TTC549 (cell line): ENCODE results near the gene UBR4.

Experiments used
- FAIRE-seq: peaks from 2 replicates; lab custom pipeline; 2012; peaks lifted over from hg19 to GRCh38; lab: Jason Lieb, UNC

Gene UBR4

GRCh38 chr1:19089524-19089923 lies 120.5 kb downstream of the UBR4 start:
- no peak for FAIRE-seq

GRCh38 chr1:19088717-19089442 lies 121.2 kb downstream of the UBR4 start:
- no peak for FAIRE-seq

- FAIRE-seq, result no peak
These were observed 122.1 kb downstream of the UBR4 start for GRCh38 chr1:19087737-19088594.

GRCh38 chr1:19087017-19087736 lies 122.9 kb downstream of the UBR4 start:
- FAIRE-seq, result no peak

GRCh38 chr1:19086176-19086875 lies 123.7 kb downstream of the UBR4 start:
- no peak for FAIRE-seq

DNA sequence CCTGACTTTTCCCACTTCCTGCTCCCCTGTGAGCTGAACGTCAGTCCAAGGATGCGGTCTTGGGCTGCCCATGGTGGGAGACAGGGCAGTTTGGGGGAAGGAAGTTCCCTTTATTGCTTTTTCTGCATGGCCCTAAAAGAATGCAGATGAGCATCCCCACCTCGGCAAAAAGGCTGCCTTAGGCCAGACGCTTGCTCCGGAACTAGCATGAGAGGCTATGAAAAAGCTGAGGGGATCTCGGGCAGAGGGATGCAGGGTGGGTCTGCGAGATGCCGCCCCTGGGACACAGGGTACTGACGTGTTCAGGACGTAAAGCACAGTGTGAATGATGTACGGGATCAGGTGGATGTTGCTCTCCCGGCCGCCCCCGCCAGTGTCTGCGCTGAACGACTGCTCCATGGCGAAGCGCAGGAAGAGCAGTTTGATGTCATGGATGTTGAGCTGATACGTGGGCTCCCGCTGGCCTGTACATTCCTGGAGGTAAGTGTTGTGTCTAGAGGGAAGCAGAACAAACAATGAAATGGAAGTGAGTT lies 125.8 kb downstream of the UBR4 start:
- no peak for FAIRE-seq

DNA sequence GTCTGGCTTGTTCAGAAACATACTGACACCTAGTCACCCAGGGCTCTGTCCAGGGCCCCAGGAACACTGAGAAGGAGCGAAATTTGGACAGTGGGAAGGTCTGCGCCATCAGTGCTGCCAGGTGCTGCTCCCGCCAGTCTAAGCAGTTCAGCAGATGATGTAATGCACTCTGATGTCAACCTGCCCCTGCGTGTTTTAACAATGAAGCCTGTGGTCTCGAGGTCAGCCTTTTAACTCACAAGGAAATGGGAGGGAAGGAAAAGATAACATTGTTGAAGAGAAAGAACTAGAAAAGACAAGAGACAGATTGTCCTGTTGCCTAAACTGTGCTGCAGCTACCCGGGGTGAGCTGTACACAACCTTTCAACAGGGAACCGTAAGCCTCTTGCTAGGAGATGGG lies 127.0 kb downstream of the UBR4 start:
- FAIRE-seq, result no peak

GRCh38 chr1:19081218-19081893 lies 128.7 kb downstream of the UBR4 start:
- no peak for FAIRE-seq

DNA sequence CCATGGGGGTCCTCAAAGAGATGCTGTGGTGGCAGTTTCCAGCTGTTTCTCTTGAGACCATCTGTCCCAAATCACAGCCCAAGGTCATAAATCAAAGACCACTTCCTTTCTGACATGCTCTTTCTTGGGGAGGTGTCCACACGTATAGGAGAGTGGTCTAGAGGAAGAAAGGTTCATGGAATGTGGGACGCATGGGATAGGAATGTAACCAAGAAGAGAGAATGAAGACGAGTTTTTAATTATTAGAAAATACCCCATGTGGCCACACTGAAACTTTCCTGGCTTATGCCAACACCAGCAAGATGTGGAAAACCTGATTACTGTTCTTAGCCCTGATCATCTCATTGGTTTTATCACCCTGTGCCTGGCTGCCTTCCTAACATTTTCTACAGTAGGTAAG lies 129.3 kb downstream of the UBR4 start:
- no peak for FAIRE-seq

GRCh38 chr1:19079541-19080472 lies 130.3 kb downstream of the UBR4 start:
- no peak for FAIRE-seq

DNA sequence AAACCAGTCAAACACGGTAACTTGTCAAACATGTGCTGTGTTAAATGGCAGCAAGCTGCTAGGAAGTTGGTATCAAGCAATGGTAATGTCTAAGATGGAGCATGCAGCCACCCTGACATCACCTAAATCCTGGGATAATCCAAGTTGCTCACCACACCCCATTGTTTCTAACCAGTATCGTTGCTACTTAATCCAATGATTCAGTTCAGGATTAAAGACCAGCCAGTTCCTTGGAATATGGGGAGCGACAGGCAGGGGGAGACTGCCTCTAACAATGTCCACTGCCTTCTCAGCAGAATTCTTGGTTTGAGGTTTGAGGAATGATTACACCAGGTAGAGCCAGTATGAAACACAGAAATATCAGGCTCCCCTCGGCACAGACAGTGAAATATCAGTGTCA lies 131.5 kb downstream of the UBR4 start:
- FAIRE-seq, result no peak

DNA sequence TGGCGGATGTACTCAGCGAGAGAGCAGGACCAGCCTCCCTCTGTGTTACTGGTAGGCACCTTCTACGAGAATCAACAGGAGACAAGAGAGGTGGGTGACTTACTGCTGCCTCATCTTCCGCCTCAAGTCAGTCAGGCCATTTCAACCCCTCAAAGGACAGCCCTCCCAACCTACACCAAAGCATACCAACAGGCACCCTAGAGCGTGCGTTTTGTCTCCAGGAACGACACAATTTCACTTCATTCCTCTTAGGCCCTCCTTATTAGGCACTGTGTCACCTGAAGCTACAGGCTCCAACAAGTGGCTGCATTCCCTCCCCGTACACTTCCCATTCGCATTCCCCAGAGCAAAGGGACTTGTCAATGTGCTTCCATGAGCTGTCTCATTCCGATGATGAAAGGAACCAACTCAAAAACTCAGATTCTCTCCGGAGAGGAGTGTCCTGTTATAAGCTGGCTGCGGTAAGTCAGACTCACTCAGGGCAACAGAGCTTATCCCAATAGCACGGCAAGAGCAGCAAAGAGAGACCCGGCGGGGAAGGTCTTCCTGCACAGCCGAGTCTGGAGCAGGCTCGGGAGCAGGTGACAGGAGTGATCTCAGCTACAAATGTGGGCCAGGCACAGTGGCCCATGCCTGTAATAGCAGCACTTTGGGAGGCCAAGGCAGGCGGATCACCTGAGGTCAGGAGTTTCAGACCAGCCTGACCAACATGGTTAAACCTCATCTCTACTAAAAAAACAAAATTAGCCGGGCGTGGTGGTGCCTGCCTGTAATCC lies 133.0 kb downstream of the UBR4 start:
- no peak for FAIRE-seq

DNA sequence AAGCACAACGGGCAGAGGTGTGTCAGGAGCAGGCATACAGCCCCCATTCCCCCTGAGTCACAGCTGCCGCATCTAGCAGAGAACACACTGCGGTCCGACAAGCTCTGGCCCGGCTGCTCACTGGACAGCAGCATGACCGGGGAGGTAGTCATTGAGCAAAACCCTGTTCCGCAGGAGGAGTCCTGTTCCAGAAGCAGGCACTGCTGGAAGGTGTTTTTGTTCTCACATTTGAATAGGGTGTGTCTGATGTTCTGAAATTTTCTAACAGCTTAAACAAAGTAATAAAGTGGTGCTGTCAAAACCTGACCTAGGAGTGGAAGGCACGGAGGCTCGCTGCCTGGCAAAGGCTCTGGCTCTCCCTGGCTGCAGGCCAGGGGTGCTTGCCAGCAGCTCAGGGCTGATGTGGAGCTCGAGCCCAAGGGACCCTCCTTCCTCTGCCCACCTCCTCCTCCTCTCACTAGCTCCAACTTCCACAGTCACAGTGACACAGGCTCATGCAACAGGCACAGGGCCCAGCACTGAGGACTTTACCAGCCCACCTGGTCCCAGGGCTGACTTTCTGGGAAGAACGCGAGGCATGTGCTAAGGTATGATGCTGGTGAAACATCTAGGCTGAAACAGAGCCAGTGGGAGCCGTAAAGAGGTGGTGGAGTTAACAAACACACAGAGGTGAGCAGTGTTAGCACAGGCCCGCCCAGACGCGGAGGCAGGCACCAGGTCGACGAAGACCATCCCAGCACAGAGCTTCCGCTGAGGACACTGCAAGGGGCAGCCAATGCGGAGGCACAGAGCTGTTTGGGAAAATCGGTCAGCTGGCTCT lies 135.0 kb downstream of the UBR4 start:
- no peak for FAIRE-seq

DNA sequence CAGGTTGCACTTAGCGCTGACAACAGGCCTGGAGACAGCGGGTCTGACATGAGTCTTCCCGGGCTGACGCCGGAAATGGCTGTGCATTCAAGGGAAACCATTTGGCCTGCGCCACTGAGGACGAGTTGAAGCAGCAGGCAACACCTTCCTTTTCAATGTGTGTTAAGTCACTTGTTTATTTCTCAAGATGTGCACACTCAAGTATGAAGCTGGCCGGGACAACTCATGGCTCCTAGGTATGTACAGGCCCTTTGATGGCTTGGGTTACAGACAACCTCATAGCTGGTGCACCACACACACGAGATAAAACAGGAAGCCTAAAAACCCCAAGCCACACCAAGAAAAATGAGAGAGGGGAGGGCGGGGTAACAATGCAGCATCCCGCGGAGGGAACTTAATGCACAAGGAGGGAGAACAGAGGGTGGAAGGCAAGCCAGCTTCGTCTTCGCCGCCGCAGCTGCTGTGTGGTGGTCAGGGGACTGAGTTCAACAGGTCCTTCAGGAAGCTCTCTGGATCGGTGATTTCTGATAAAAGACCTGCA lies 135.6 kb downstream of the UBR4 start:
- no peak for FAIRE-seq

DNA sequence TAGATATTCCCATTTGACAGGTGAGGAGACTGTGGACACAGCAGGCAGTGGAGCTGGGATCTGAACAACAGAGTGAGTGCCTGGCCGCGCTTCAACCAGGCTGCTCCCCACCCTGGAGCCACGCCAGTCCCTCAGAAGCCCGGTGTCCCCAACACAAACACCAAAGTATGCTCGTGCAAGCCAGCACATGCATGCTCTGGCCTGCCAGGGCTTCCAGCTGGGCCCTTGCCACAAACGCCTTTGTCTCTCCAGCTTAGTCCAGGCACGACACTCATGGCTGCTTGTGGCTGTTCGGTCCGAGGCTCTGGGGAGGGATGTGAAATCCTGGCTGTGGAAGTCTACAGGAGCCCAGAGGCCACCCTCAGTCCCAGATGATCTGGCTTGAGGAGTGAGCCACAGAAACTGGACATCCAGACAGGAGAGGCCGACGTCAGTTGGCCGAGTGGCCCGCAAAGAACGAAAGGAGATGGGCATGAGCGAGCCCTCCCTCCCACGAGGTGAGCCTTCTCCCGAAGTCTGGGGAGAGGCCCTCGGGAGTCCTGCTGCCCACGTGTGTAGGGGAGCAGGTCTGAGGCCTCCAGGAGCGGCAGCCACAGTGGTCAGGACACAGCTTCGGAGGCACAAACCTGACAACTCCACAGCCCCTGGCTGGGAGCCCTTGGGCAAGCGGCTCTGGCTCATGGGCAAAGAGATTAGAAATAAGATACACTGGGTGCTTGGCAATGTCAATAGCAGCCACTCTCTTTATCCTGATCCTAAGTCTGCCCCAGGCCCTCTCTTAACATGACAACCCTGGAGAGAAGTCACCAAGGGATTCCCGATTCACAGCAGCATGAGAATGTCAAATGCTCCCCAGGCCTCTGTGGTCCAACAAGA lies 136.5 kb downstream of the UBR4 start:
- no peak for FAIRE-seq

DNA sequence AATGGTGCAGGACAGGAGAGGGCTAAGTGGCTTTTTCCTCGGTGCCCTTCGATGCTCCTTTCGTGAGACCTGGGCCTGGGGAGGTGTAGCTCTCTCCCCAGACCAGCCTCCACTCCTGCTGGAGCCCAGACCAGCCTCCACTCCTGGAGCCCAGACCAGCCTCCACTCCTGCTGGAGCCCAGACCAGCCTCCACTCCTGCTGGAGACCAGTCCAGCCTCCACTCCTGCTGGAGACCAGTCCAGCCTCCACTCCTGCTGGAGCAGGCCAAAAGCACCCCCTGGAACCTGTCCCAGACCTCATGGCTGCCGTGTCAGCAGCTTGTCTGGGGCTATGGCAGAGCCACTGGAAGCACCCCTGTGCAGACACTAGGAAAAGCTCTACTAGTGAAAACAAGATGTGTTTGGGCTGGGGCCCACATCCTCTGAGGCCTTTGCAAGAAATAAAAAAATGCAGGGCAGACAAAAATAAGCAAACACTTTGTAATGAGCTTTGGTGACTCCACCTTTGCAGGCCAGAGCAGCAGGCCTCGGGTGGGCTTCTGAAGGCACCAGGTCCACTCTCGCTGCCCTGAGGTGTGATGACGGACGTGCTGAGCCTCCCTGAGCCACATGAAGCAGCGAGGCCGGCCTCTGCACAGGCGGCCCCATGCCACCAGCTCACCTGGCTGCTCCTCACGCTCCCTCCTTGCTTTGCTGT lies 137.6 kb downstream of the UBR4 start:
- FAIRE-seq, result no peak
